CD4-positive, alpha-beta memory T cell (primary cell): ENCODE data around the gene LTA. TPM values are rescaled to one million over a fixed set of nuclear protein-coding genes. Genes with fewer than 3 reads are reported as not detected.

Source experiments
- polyA plus RNA-seq, 2 donors: library from polyadenylated mRNA; unstranded; fragments of 300-500 nt; fragmentation: Illumina TruSeq; gene quantifications; one replicate each; pipeline ENCODE4 v1.2.3, GENCODE V29; 2021
- total RNA-seq, 2 experiments: library from RNA; stranded (reverse); gene quantifications; one replicate each; pipeline ENCODE4 v1.2.3, GENCODE V29; 2021

LTA gene
- total and polyA plus RNA-seq, 4 experiments from 2014 or later: 17.3 to 31.1 (median 22.6) TPM

Other genes with a start within 250 kb of the LTA start
Only the 30 nearest of the 34 such genes appear.
- 1,000 to 10,000 TPM; 5,565 to 5,762 TPM for gene HLA-B, start 215.1 kb upstream of the LTA start, total RNA-seq
- 1,000 to 10,000 TPM; 6,650 to 9,105 TPM for gene HLA-B, start 215.1 kb upstream of the LTA start, polyA plus RNA-seq
- 10 to 100 TPM; 18.5 to 21.2 TPM for gene MICA, start 168.7 kb upstream of the LTA start, total RNA-seq
- 1 to 10 TPM; 3.5 to 5.4 TPM for gene MICA, start 168.7 kb upstream of the LTA start, polyA plus RNA-seq
- gene MICB, start 74.1 kb upstream of the LTA start, total RNA-seq: 10 to 100 TPM; 21.4 to 26.3 TPM
- 10 to 100 TPM in 1 of 2 donors, 1 to 10 TPM in 1; 8.0 to 11.5 TPM for gene MICB, start 74.1 kb upstream of the LTA start, polyA plus RNA-seq
- gene MCCD1, start 43.3 kb upstream of the LTA start, total RNA-seq: not detected
- not detected for gene MCCD1, start 43.3 kb upstream of the LTA start, polyA plus RNA-seq
- 100 to 1,000 TPM; 729 to 737 TPM for gene DDX39B, start 30.3 kb upstream of the LTA start, total RNA-seq
- 10 to 100 TPM; 65.6 to 94.3 TPM for gene DDX39B, start 30.3 kb upstream of the LTA start, polyA plus RNA-seq
- gene ATP6V1G2, start 25.7 kb upstream of the LTA start, total RNA-seq: 1 to 10 TPM; 6.0 to 7.2 TPM
- under 1 TPM; 0.84 to 1.00 TPM for gene ATP6V1G2, start 25.7 kb upstream of the LTA start, polyA plus RNA-seq
- 10 to 100 TPM in 1 of 2 experiments, 1 to 10 TPM in 1; 9.8 to 13.3 TPM for gene NFKBIL1, start 24.7 kb upstream of the LTA start, total RNA-seq
- gene NFKBIL1, start 24.7 kb upstream of the LTA start, polyA plus RNA-seq: 1 to 10 TPM; 5.7 to 7.4 TPM
- 10 to 100 TPM; 25.0 to 28.2 TPM for gene TNF, start 3.3 kb downstream of the LTA start, total RNA-seq
- 10 to 100 TPM in 1 of 2 donors, 1 to 10 TPM in 1; 3.9 to 10.1 TPM for gene TNF, start 3.3 kb downstream of the LTA start, polyA plus RNA-seq
- 100 to 1,000 TPM; 802 to 835 TPM for gene LTB, start 10.1 kb downstream of the LTA start, total RNA-seq
- gene LTB, start 10.1 kb downstream of the LTA start, polyA plus RNA-seq: 1,000 to 10,000 TPM; 2,431 to 3,276 TPM
- gene LST1, start 14.0 kb downstream of the LTA start, total RNA-seq: 10 to 100 TPM; 13.6 to 20.3 TPM
- gene LST1, start 14.0 kb downstream of the LTA start, polyA plus RNA-seq: 10 to 100 TPM; 30.4 to 34.8 TPM
- gene NCR3, start 20.7 kb downstream of the LTA start, total RNA-seq: 1 to 10 TPM; 3.0 to 4.6 TPM
- gene NCR3, start 20.7 kb downstream of the LTA start, polyA plus RNA-seq: 10 to 100 TPM; 28.4 to 28.7 TPM
- 1 to 10 TPM; 5.2 to 7.4 TPM for gene AIF1, start 42.9 kb downstream of the LTA start, total RNA-seq
- 10 to 100 TPM; 10.8 to 11.0 TPM for gene AIF1, start 42.9 kb downstream of the LTA start, polyA plus RNA-seq
- gene PRRC2A, start 48.4 kb downstream of the LTA start, total RNA-seq: 100 to 1,000 TPM; 214 to 218 TPM
- 10 to 100 TPM in 1 of 2 donors, under 1 TPM in 1; 0.09 to 12.1 TPM for gene PRRC2A, start 48.4 kb downstream of the LTA start, polyA plus RNA-seq
- 100 to 1,000 TPM; 296 to 325 TPM for gene BAG6, start 80.4 kb downstream of the LTA start, total RNA-seq
- 10 to 100 TPM; 12.0 to 23.1 TPM for gene BAG6, start 80.4 kb downstream of the LTA start, polyA plus RNA-seq
- 1 to 10 TPM; 1.3 to 1.5 TPM for gene APOM, start 83.6 kb downstream of the LTA start, total RNA-seq
- gene APOM, start 83.6 kb downstream of the LTA start, polyA plus RNA-seq: 1 to 10 TPM; 4.9 to 5.2 TPM
- 10 to 100 TPM; 37.5 to 39.9 TPM for gene C6orf47, start 88.5 kb downstream of the LTA start, total RNA-seq
- gene C6orf47, start 88.5 kb downstream of the LTA start, polyA plus RNA-seq: 10 to 100 TPM; 15.8 to 29.7 TPM
- gene GPANK1, start 92.7 kb downstream of the LTA start, total RNA-seq: 10 to 100 TPM; 25.1 to 25.5 TPM
- 10 to 100 TPM; 16.7 to 19.5 TPM for gene GPANK1, start 92.7 kb downstream of the LTA start, polyA plus RNA-seq
- gene CSNK2B, start 93.8 kb downstream of the LTA start, total RNA-seq: 100 to 1,000 TPM; 141 to 148 TPM
- gene CSNK2B, start 93.8 kb downstream of the LTA start, polyA plus RNA-seq: 100 to 1,000 TPM; 183 to 232 TPM
- gene LY6G5B, start 97.7 kb downstream of the LTA start, total RNA-seq: 10 to 100 TPM; 39.3 to 39.8 TPM
- under 1 TPM in 1 of 2 donors, not detected in 1; 0.98 TPM for gene LY6G5B, start 97.7 kb downstream of the LTA start, polyA plus RNA-seq
- gene LY6G5C, start 108.8 kb downstream of the LTA start, total RNA-seq: 1 to 10 TPM; 4.4 to 4.5 TPM
- gene LY6G5C, start 108.8 kb downstream of the LTA start, polyA plus RNA-seq: 10 to 100 TPM in 1 of 2 donors, 1 to 10 TPM in 1; 8.9 to 11.8 TPM
- gene ABHD16A, start 131.0 kb downstream of the LTA start, total RNA-seq: 10 to 100 TPM; 66.0 to 69.2 TPM
- gene ABHD16A, start 131.0 kb downstream of the LTA start, polyA plus RNA-seq: 10 to 100 TPM; 35.9 to 46.8 TPM
- not detected for gene LY6G6F, start 134.6 kb downstream of the LTA start, total RNA-seq
- gene LY6G6F, start 134.6 kb downstream of the LTA start, polyA plus RNA-seq: not detected
- not detected for gene LY6G6D, start 143.1 kb downstream of the LTA start, total RNA-seq
- not detected for gene LY6G6D, start 143.1 kb downstream of the LTA start, polyA plus RNA-seq
- gene LY6G6C, start 149.5 kb downstream of the LTA start, total RNA-seq: not detected
- gene LY6G6C, start 149.5 kb downstream of the LTA start, polyA plus RNA-seq: not detected
- not detected for gene MPIG6B, start 151.1 kb downstream of the LTA start, total RNA-seq
- not detected for gene MPIG6B, start 151.1 kb downstream of the LTA start, polyA plus RNA-seq
- gene DDAH2, start 157.0 kb downstream of the LTA start, total RNA-seq: 1 to 10 TPM; 5.4 to 7.4 TPM
- 10 to 100 TPM; 16.4 to 19.8 TPM for gene DDAH2, start 157.0 kb downstream of the LTA start, polyA plus RNA-seq
- gene CLIC1, start 164.2 kb downstream of the LTA start, total RNA-seq: 10 to 100 TPM; 91.0 to 98.3 TPM
- gene CLIC1, start 164.2 kb downstream of the LTA start, polyA plus RNA-seq: 100 to 1,000 TPM; 462 to 601 TPM
- gene MSH5, start 167.7 kb downstream of the LTA start, total RNA-seq: 10 to 100 TPM; 11.4 to 12.1 TPM
- 1 to 10 TPM in 1 of 2 donors, under 1 TPM in 1; 0.95 to 3.2 TPM for gene MSH5, start 167.7 kb downstream of the LTA start, polyA plus RNA-seq
- 1 to 10 TPM; 2.7 to 3.7 TPM for gene SAPCD1, start 190.4 kb downstream of the LTA start, total RNA-seq
- under 1 TPM in 1 of 2 donors, not detected in 1; 0.89 TPM for gene SAPCD1, start 190.4 kb downstream of the LTA start, polyA plus RNA-seq
- 1 to 10 TPM; 1.0 to 1.7 TPM for gene VWA7, start 205.0 kb downstream of the LTA start, total RNA-seq
- gene VWA7, start 205.0 kb downstream of the LTA start, polyA plus RNA-seq: 1 to 10 TPM in 1 of 2 donors, under 1 TPM in 1; 1.00 to 2.5 TPM